CD4-positive, alpha-beta T cell treated with Interleukin-6 for 4 hours (primary cell): ENCODE data around the gene RYR3.

ENCODE experiments used
- DNase-seq: peaks from one replicate; pipeline ENCODE4 v3.0.0-alpha.2; 2020; ENCODE audit warnings: mixed read lengths

RYR3 gene

DNA sequence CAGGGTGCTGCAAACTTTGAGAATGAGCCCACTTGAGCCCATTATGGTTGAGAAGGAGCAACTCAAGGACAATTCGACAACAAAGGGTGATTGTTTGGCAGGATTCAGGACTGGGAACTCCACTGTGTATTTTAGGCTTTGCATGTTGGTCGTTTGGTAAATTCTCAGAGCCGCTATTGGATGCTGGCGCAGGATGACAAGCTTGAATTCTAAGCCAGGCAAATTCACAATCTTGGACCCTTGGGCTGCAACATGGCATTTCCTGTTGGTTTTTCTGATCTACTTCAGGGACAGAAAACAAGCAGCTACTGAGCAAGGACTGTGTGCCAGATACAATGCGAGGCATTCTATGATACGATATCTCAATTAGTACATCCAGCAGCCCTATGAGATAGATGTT lies 82.8 kb downstream of the RYR3 start:
- DNase-seq, result no peak

DNA sequence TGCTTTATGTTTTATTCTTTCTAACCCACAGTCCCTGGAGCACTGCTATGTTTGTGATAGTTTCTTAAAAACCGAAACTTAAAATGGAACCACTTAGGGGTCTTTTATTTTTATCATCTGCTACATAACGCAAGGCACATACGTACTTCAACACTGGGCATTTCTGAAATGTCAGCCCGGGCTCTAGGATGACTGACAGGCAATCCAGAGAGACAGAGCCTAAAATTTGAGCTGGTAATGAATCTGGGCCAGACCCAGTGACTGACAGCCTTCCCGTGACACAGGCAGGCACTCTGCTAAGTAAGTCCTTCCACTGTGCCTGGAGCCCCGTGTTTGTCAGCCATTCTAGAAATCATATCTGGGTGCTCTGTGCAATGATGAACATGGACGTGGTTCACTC lies 84.6 kb downstream of the RYR3 start:
- DNase-seq, result no peak

DNA sequence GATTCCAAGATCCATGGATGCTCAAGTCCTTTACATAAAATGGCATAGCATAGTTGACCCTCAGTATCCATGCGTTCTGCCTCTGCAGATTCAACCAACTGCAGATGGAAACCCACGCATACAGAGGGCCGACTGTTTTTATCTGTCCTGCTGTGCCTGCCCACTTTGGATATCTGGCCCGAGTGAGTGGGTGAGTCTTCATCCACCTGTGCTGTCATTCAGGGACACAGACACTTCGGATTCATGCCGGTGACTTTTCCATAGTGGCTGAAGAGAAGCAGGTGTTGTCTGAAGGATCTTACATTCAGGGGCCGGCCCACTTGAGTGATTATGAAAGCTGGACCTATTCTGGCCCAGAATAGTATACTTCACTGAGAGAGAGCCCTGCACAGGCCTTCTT lies 85.1 kb downstream of the RYR3 start:
- no peak for DNase-seq

DNA sequence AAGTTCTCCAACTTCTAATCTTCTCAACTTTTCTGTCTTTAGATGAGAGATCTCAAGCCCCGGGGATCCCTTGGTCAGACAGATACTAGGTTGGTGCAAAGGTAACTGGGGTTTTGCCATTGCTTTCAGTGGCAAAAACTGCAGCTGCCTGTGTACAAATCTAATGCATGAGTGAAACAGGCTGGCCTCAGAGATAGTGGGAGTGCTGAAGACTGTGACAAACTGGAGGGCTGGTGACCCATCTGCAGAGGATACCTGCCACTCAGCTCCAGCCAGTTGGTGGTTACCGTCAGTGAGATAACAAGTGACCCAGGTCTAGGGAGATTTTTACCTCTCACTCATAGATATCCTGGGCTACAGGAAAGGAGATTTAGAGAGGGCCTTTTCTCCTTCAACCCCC lies 85.7 kb downstream of the RYR3 start:
- no peak for DNase-seq

DNA sequence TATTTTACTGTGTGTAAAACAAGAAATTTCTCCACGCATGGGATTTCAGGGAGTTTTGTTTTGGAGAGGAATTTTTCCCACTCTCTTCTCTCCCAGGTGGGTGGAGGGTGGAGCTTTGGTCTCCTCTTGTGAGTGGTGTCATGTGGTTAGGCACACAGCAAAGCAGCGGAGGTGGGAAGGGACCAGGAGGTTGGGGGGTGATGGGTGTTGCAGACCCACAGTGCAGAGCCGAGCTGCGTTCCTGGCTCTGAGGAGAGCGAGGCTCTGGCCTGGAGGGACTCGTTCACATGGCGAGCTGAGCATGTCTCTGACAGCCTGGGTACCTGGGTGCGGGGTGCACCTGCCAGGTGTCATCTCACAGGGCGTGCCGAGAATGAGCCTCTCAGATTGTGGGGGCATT lies 87.8 kb downstream of the RYR3 start:
- no peak for DNase-seq

DNA sequence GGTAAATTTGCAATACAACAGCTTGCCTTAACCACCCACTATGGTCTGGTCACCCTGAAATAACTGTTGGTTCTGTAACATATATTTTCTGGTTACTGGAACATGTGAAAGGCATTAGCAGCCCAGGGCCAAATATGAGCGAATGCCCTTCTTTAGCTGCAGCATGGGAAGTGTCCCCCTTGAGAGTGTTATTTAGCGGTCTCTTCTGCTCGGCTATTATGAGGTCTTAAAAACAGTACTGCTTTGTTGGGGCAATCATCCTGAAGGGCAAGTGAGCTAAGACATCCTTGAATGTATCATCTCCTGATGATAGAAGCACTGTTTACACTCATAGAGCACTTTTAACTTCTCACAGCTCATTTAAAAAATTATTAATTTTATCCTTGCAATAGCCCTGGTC lies 90.2 kb downstream of the RYR3 start:
- DNase-seq, result no peak

DNA sequence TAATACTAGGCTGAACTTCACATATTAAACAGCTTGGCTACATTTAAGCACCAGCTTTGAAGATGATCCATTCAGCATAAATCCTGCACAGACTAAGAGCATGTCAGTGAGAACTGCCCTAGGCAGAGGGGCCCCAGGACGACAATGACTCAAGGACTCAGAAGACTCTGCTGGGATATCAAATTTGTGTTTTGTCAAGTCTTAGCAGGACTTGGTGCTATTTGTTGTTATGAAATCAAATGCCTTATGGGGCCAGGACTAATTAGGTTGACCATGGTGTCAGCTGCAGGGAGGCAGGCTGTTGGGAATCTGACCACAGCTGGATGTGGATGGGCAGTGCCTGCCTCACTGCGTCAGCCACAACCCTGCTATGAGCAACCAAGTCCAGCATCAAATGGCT lies 91.8 kb downstream of the RYR3 start:
- DNase-seq, result no peak

DNA sequence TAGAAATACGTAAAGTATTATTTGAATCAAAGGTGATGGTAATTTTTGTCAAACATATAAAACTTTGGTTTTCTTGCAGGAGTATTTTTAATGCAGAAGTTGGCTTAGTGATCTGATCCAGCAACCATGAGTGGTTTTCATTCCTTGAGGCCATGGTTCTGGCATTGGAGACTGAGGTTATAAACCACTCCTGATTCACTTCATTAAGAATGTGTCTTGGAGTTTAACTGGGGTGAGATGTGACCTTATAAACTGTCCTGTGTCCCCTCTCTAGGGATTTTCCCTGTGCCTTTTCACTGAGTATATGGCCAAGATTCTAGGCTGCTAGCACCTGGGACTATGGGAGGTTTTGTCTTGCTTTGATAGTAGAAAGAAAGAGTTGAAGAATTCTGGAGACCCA lies 94.3 kb downstream of the RYR3 start:
- DNase-seq, result no peak

DNA sequence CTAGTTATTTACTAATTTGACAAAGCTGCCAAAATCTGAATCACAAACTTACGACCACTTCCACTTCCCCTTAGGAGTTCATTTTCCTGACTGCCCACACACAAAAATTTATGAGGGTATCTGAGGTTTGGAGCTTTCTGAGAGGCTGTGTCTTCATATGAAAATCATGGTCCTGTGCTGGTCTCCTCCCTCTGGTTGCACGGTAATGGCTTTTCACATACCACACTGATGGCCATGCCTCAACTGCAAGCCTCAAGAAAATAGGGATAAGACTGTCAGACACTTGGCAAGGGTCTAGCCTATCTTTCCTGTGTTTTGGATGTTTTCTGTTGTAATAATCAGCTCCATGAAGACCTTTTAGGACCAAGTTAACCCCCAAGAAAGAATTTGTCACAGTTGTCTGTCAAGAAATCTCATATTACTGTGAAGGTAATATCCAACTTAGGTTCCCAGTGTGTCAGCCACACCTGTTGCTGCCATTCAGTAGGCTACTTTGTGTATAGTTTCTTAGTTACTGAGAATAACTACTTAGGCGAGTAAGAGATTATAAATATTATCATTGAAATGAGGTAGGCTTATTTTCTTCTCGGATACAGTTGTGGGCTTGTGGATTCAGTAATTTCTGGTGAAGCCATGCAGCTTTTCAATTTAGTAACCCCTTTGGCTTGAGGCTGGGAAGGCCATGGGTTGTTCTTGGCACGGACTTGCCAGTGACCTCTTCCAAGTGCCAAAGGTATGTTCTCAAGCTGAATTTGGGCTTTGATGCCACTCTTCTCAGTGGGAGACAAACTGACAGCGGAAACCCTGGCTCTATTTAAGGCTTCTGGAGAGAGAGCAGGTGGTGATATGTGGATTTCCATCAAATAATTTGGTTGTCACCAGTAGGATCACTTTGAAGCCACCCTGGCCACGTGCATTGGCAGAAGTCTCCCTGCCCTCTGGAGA lies 101.1 kb downstream of the RYR3 start:
- DNase-seq, result no peak

DNA sequence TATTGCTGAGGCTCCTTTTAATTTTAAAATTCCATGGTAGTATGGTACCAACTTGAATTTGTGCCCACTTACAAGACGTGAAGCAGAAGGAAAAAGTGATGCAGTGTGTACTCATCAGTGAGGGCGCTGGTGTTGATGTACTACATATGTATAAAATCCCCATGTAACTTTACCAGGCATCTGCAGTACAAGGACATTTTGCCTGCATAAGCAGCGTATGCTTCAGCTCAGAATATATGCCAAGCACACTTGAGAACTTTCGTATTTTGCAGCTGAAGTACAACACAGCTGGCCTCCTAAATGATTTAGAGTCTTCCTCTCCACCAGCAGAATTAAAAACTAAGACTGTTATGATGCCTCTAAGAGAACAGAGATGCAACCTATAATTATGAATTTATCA lies 108.9 kb downstream of the RYR3 start:
- no peak for DNase-seq

DNA sequence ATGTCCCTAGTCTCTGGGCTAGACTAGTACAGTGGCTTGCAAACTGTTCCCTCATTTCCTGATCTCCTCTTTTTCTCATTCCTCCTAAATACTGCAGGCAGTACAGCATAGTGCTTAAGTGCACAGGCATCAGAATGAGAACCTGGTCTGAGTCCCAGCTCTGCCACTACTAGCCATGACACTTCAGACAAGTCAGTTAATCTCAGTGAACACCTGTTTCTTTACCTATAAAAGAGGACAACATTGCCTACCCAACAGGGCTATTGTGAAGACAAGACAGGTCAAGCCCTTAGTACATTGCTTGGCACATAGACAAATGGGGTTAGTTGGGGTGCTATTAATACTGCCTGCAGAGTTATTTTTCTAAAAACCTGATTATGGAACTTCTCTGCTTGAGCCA lies 113.3 kb downstream of the RYR3 start:
- no peak for DNase-seq

DNA sequence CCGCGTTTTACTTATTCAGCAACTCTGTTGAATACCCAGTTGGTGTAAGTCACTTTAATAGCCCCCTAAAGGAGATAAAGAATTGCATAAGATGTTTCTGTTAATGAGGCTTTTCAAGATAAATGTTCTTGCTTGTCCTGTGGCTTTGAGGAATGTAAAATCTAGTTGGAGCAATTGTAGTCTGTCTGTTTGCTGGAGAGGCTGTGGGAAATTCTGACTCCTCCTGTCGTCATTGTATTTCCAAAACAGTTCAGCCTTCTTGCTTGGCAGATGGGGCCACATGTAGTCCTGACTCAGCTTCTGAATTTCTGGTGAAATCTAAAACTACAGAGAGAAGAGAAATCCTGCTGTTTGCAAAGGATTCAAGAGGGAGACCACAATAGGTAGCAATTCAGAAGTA lies 114.4 kb downstream of the RYR3 start:
- DNase-seq, result no peak

DNA sequence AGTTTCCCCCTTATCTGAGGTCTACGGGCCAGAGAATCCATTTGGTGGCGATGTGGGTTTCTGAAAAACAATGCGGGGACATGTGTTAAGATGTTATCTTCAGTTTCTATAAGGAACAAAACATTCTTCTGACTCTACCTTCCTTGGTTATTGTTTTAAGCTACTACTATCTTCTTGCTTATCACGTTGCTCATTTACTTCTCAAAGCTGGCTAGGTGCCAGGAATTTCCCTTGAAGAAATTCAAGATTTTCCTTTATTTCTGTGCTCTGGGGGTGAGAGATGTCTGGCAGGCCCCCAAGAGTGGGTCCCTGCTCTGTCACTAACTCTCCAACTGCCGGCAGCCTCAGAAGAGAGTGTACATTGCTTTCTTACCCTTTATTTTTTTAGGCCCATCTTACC lies 119.8 kb downstream of the RYR3 start:
- no peak for DNase-seq

DNA sequence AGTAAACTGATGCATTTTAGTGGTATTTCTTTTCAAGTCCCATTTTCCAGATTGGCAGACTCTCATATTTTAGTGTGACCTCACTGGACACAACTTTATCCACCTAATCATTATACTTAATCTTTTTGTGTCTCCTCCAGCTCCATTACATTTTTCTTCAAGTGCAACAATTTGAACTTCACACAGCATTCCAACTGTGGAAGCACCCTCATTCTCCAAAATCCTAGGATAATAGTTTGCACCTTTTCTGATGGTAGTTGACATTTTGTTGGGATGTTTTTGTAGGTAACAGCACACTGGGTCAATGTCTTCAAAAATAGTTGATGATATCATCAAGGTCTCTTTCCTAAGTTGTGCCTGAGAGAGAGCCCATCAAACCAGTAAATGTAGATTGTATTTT lies 123.1 kb downstream of the RYR3 start:
- no peak for DNase-seq

DNA sequence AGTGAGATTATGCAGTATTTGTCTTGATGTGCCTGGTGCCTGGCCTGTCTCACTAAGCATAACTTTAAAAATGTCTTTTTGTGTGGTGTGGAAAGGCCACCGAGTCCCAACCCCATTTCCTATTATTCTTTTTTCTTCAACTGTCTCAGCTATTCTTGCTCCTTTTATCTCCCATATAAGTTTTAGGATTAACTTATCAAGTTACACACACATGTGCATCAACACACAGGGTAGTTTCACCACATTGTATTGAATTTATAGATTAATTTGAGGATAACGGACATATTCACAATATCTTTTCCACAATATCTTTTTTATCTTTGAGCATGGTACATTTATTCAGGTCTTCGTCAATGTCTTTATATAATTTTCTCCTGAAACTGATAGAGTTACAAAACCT lies 127.6 kb downstream of the RYR3 start:
- DNase-seq, result no peak

DNA sequence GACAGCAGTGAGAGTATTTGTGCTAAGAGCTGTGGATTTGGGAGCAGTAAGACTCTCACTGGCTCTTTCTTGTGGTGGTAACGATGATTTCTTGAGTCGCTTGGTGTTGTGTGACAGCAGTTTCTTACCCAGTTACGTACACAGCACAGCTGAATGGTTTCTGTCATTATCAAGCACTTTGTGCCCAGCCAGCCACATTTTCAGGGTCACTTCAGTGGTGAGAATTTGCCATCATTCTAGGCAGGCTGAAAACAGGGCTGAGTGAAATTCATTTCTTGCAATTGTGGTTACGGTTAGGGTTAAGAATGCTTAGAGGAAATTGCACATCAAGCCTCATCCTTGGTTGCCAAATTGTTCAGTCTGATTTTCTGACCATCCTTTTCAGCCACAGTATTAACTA lies 130.1 kb downstream of the RYR3 start:
- no peak for DNase-seq

DNA sequence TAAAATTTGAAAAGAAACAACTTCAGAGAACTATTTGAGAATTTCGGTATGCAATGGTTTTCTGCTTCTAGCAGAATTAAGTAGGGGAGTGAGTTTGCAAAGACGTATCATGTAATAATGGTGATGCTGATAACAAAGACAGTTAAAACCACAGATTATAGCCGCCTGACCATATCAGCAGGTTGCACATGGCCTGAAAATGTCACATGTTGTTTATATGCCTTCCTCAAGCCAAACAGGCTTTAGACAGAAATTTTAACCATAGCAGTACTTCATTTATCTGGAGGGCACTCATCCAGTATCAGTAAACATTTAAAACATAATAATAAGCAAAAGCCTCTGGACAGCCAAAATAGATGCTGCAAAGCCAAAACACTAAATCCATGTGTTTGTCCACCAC lies 131.7 kb downstream of the RYR3 start:
- DNase-seq, result no peak

DNA sequence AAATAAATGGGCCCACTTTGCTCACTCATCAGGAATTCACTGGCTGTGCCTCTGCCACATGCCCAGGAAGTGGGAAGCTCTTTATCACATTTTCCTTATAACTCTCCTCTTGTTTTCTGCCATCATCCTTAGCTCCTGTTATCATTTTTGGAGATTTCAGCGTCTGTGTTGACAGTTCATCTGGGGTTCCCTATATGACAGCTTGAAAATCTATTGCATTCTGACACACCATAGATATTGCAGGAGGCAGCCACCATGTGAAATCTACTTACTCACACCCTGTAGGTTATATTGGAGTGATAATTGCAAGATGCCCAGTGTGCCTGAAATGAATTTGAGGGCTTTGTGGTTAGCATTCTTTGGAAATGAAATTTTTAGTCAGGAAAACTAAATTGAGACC lies 132.9 kb downstream of the RYR3 start:
- DNase-seq, result no peak

DNA sequence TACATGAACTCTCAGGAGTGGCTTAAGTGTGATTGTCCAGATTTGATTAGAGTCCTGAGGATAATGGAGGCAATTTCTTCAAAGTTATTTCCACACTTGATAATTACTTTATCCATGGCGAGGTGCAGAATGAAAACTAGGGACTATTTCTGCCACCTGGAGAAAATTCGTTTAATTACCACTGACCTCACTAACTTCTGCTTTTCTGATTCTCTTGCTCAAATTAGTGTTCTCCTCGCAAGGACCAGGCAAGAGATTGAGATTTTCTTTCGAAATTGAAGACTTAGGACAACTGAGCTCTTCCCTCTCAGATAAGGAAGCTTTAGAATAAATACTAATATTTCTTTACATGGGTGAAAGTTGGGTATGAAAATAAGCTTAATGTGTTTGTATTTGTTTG lies 135.2 kb downstream of the RYR3 start:
- DNase-seq, result no peak

DNA sequence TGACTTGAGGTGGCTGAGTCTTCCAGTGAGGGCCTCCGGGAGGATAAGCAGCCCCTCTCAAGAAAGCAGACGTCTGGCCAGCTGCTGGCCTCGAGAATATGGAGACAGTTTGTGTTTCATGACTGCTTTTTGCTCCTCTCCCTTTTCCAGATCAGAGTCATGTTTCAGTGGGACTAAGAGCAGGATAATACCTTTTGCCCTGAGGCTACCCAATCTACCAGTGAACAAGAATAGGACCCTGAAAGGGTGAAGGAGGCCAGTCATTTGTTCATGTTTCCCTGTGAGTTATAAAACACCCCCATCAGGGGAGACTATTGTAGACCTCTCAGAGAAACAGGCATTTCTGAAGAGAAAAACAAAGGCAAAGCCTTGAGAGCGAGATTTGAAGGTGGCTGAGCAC lies 137.4 kb downstream of the RYR3 start:
- DNase-seq, result no peak

DNA sequence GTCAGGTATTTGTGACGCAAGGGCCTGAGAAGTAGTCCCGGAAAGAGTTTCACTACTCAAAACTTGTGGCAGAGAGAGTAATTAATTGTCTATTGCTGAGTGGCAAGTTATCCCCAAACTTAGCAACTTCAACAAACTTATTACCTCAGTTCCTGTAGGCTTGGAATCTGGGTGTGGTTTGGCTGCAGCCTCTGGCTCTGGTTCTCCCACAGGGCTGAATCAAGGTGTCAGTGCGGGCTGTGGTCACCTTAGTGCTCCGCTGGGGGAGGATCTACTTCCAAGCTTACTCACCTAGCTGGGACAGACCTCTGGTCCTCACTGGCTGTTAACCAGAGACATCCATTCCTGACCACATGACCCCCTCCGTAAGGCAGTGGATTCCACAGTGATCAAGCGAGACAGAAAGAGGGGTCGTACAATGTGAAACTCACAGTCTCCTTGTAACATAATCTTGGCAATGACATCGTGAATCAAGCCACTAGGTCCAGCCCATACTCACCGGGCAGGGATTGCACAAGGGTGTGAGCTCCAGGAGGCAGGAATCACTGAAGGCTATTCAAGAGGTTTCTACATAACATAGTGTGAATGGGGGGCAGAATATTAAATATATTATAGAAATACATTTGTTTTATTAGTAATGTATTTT lies 138.3 kb downstream of the RYR3 start:
- no peak for DNase-seq

DNA sequence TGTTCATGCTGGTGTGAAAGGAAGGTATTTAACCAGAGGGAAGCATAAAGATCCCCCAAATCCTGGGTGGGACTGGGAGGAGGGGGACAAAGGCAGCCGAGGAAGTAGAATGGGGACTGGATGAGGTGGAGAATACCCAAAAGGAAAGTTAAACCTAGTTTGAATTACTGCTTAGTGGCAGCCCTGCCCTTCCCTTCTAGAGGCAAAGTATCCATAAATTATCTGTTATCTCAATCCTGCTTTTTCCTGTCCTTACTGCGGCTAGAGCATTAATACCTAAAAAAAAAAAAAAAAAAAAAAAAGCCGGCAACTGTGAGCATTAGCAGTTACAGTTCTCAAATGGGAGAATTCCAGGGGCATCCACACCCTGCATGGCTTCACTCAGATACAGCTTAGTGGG lies 139.0 kb downstream of the RYR3 start:
- no peak for DNase-seq

DNA sequence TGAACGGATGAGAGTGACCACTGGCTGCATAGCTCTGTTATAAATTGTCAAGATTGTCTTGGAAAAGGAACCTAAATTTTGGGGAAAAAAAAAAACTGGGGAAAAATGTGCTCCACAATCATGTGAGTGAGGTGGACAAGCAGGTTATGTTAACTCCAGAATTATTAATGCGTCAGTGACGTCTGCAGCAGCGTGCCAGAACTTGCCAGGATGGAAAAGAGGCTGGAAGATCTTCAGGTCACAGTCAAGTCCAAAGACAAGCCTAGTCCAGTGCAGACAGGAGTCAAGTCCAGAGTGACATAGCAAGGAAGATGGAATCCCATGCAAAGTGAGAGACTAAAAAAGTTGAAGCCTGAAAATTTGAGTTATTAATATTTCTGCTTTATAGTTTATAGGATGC lies 140.6 kb downstream of the RYR3 start:
- DNase-seq, result no peak

DNA sequence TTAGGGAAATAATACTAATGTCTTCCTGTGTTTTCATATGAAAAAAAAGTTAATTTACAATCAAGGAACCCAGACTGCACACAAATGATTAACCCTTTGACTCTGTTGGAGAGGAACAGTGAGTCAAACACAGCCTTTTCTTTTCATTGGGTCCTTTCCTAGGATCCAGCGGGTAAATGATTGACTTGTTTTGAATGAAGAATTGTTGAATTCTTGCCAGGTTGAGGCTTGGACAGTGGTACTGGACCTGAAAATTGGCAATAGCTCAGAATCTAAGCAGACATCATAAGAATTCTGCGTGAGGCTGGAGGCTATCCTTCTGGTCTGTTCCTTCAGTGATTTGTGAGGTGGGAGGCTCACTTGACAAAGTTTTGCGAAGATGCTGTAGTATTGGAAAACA lies 143.0 kb downstream of the RYR3 start:
- DNase-seq, result no peak

DNA sequence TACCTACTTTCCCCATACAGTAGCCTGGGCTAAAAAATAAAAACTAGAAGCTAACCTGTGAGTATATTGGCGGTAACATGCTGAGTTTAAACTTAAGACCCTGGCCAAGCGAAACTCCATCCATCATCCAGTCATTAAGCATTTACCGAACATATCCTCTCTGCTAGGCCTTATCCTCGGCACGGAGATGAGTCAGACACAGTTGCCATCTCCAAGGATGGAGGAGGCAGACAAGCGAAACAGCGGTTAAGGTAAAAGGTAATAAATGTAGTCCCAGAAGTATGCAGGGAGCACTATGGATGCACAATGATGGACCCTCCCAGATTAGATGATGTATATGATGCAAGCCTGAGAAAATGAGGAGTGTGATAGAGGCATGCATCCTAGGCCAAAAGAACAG lies 143.6 kb downstream of the RYR3 start:
- DNase-seq, result no peak
